Spinal cord (tissue), 10 donors: ENCODE measurements around the gene TAS2R31. TPM values are rescaled to one million over a fixed set of nuclear protein-coding genes. Genes with fewer than 3 reads are reported as not detected.
A peak's percentile ranks its signal among the peaks of the same experiment; 100 is the strongest.
"Not testable (repeated sequence)": the region's sequence is repeated elsewhere in the genome, so short reads cannot be mapped to it uniquely, and the experiment has no call there.

Experiments
- DNase-seq, 6 donors: peaks; one replicate each; pipeline versions ENCODE4 v3.0.0 to v3.0.0-alpha.2; 2013 to 2015; ENCODE audit warnings: low spot score in 6 of 6, low read depth in 4 of 6
- H3K27ac ChIP-seq: one replicate; pipeline ENCODE4 v1.5.1; 2013; ENCODE audit warnings: low read depth, low read length, control low read depth
- H3K27me3 ChIP-seq: one replicate; pipeline ENCODE4 v1.6.1; 2013; ENCODE audit warnings: low read length; ENCODE audit not compliant: control insufficient read depth, insufficient read depth
- H3K36me3 ChIP-seq: one replicate; pipeline ENCODE4 v1.6.1; 2013; ENCODE audit warnings: low read length; ENCODE audit not compliant: control insufficient read depth, insufficient read depth
- H3K4me1 ChIP-seq: one replicate; pipeline ENCODE4 v1.6.1; 2013; ENCODE audit warnings: low read length; ENCODE audit not compliant: control insufficient read depth, insufficient read depth
- H3K4me3 ChIP-seq: one replicate; pipeline ENCODE4 v1.5.1; 2013; ENCODE audit warnings: low read depth, low read length, control low read depth
- H3K9me3 ChIP-seq: one replicate; pipeline ENCODE4 v1.6.1; 2013; ENCODE audit warnings: low read length; ENCODE audit not compliant: control insufficient read depth, insufficient read depth
- WGBS: methylation state at CpG from one replicate; pipeline ENCODE4 v1.1.5; 2013; ENCODE audit warnings: missing lambda C conversion rate; ENCODE audit not compliant: insufficient coverage; 5-methylcytosine and 5-hydroxymethylcytosine counted together
- long read RNA-seq, 4 donors: transcript quantifications; one replicate each; lab custom pipeline, GENCODE V29; 2026
- polyA plus RNA-seq, 2 donors: library from polyadenylated mRNA; unstranded; fragments of 120-200 nt; gene quantifications; one replicate each; pipeline ENCODE4 v1.2.1, GENCODE V29; 2013; ENCODE audit not compliant: insufficient read length in 2 of 2
- total RNA-seq, 2 donors: library from RNA; depleted of rRNA in 1 of 2; stranded (reverse); fragments of 120-200 nt in 1 of 2; fragments of >200 nt in 1 of 2; gene quantifications; one replicate each; pipeline versions ENCODE4 v1.2.3 to v1.2.4, GENCODE V29; 2013 to 2014
- donor health status: healthy.

The TAS2R31 gene
- total RNA-seq (10 to 100 TPM in 1 of 2 donors, 1 to 10 TPM in 1; 7.8 to 18.3 TPM), polyA plus RNA-seq (1 to 10 TPM in 1 of 2 donors, under 1 TPM in 1; 0.82 to 1.6 TPM)
- long read RNA-seq, donor 1, partial matches to known transcripts: 0 of 1 reads
- long read RNA-seq, donor 1, other reads (novel, unspliced or antisense): 0 of 1 reads
- long read RNA-seq, donor 2: 0 reads
- long read RNA-seq, donor 3: 0 reads
- long read RNA-seq, donor 4, partial matches to known transcripts: 0 of 1 reads
- long read RNA-seq, donor 4, other reads (novel, unspliced or antisense): 0 of 1 reads

- H3K4me1 ChIP-seq: no peaks in the 10 kb centered on the region
- peaks cover 3% of the 10 kb centered on the region for H3K36me3 ChIP-seq
- DNase-seq: no peak
- H3K27me3 ChIP-seq: no peaks in the 10 kb centered on the region
- no peak within 1 kb of the TSS for H3K4me3 ChIP-seq
- WGBS: 95% methylated on average over 4 of the region's 6 CpGs
- no peak within 1 kb of the TSS for H3K27ac ChIP-seq
- no peaks in the 10 kb centered on the region for H3K9me3 ChIP-seq
Observed at GRCh38 chr12:11031307-11031706, at the start of gene TAS2R31. TAS2R31 (minus strand) TSS chr12:11031407; CDS start chr12:11031335, 72 bp downstream.

GRCh38 chr12:11078246-11078645, 47.0 kb upstream of the TAS2R31 start:
- Histone ChIP-seq H3K4me1 (no peaks in the 10 kb centered on the region), H3K36me3 (no peaks in the 10 kb centered on the region), H3K27me3 (no peaks in the 10 kb centered on the region), H3K9me3 (no peaks in the 10 kb centered on the region), H3K27ac (no peak overlapping the region), H3K4me3 (no peak overlapping the region)
- 100% methylated on average over 1 of the region's 1 CpG for WGBS
- no peak for DNase-seq

- Histone ChIP-seq H3K4me1 (no peaks in the 10 kb centered on the region), H3K27ac (no peak overlapping the region), H3K9me3 (no peaks in the 10 kb centered on the region), H3K4me3 (no peak overlapping the region), H3K36me3 (no peaks in the 10 kb centered on the region), H3K27me3 (no peaks in the 10 kb centered on the region)
- DNase-seq: no peak
- 100% methylated on average over 1 of the region's 3 CpGs for WGBS
Observed at GRCh38 chr12:11075642-11076041, 44.4 kb upstream of the TAS2R31 start.

GRCh38 chr12:11071414-11071813, 40.2 kb upstream of the TAS2R31 start:
- 92% methylated on average over 4 of the region's 4 CpGs for WGBS
- Histone ChIP-seq H3K4me3 (no peak overlapping the region), H3K27me3 (no peaks in the 10 kb centered on the region), H3K9me3 (no peaks in the 10 kb centered on the region), H3K4me1 (no peaks in the 10 kb centered on the region), H3K36me3 (no peaks in the 10 kb centered on the region), H3K27ac (no peak overlapping the region)
- no peak for DNase-seq

GRCh38 chr12:11070999-11071398, 39.8 kb upstream of the TAS2R31 start:
- Histone ChIP-seq H3K4me3 (no peak overlapping the region), H3K27me3 (no peaks in the 10 kb centered on the region), H3K36me3 (no peaks in the 10 kb centered on the region), H3K4me1 (no peaks in the 10 kb centered on the region), H3K9me3 (no peaks in the 10 kb centered on the region), H3K27ac (no peak overlapping the region)
- WGBS: 60% methylated on average over 1 of the region's 1 CpG
- DNase-seq: no peak

GRCh38 chr12:11069854-11070365, 38.7 kb upstream of the TAS2R31 start:
- Histone ChIP-seq H3K27ac (no peak overlapping the region), H3K4me3 (no peak overlapping the region), H3K27me3 (no peaks in the 10 kb centered on the region), H3K4me1 (no peaks in the 10 kb centered on the region), H3K36me3 (no peaks in the 10 kb centered on the region), H3K9me3 (no peaks in the 10 kb centered on the region)
- WGBS: 98% methylated on average over 4 of the region's 5 CpGs
- no peak for DNase-seq

- Histone ChIP-seq H3K27ac (no peak overlapping the region), H3K36me3 (no peaks in the 10 kb centered on the region), H3K4me1 (no peaks in the 10 kb centered on the region), H3K27me3 (no peaks in the 10 kb centered on the region), H3K4me3 (no peak overlapping the region), H3K9me3 (no peaks in the 10 kb centered on the region)
- peak in 3 of 6 donors; percentile 2 to 57 (median 19) for DNase-seq
- WGBS: 60% methylated on average over 2 of the region's 2 CpGs
Observed at GRCh38 chr12:11067514-11067913, 36.3 kb upstream of the TAS2R31 start.

GRCh38 chr12:11062194-11062593, 31.0 kb upstream of the TAS2R31 start, which contains the start of gene TAS2R46:
TAS2R46 (minus strand) TSS chr12:11062294; CDS start chr12:11062294, 0 bp downstream.
- WGBS: no CpG with 5 or more reads among the region's 1 CpG
- H3K4me3 ChIP-seq, DNase-seq, H3K27ac ChIP-seq, H3K4me1 ChIP-seq, H3K27me3 ChIP-seq, H3K9me3 ChIP-seq, H3K36me3 ChIP-seq: not testable (repeated sequence)

GRCh38 chr12:11059784-11060183, 28.6 kb upstream of the TAS2R31 start:
- H3K4me3 ChIP-seq: no peak overlapping the region
- H3K9me3 ChIP-seq: no peaks in the 10 kb centered on the region
- no peak overlapping the region for H3K27ac ChIP-seq
- H3K36me3 ChIP-seq: no peaks in the 10 kb centered on the region
- H3K4me1 ChIP-seq: no peaks in the 10 kb centered on the region
- no peaks in the 10 kb centered on the region for H3K27me3 ChIP-seq
- no peak for DNase-seq

- DNase-seq: no peak
- Histone ChIP-seq H3K36me3 (no peaks in the 10 kb centered on the region), H3K9me3 (no peaks in the 10 kb centered on the region), H3K27ac (no peak overlapping the region), H3K4me1 (no peaks in the 10 kb centered on the region), H3K4me3 (no peak overlapping the region), H3K27me3 (no peaks in the 10 kb centered on the region)
- 90% methylated on average over 3 of the region's 3 CpGs for WGBS
Observed at GRCh38 chr12:11059041-11059440, 27.8 kb upstream of the TAS2R31 start.
